22Rv1 (cell line): Measurements from ENCODE around the gene NFIX.

Experiments used
- H3K27ac ChIP-seq: fragments of 450-650 bp; 2 replicates; pipeline ENCODE4 v1.5.1; 2017
- CTCF ChIP-seq: fragments of 450-650 bp; IDR thresholded peaks from 2 replicates; pipeline ENCODE4 v1.5.1; 2017; ENCODE audit warnings: mild to moderate bottlenecking
- ZFX ChIP-seq: fragments of 450-650 bp; IDR thresholded peaks from 2 replicates; pipeline ENCODE4 v1.6.1; 2017; ENCODE audit warnings: antibody characterized with exemption, borderline replicate concordance

Gene NFIX

DNA sequence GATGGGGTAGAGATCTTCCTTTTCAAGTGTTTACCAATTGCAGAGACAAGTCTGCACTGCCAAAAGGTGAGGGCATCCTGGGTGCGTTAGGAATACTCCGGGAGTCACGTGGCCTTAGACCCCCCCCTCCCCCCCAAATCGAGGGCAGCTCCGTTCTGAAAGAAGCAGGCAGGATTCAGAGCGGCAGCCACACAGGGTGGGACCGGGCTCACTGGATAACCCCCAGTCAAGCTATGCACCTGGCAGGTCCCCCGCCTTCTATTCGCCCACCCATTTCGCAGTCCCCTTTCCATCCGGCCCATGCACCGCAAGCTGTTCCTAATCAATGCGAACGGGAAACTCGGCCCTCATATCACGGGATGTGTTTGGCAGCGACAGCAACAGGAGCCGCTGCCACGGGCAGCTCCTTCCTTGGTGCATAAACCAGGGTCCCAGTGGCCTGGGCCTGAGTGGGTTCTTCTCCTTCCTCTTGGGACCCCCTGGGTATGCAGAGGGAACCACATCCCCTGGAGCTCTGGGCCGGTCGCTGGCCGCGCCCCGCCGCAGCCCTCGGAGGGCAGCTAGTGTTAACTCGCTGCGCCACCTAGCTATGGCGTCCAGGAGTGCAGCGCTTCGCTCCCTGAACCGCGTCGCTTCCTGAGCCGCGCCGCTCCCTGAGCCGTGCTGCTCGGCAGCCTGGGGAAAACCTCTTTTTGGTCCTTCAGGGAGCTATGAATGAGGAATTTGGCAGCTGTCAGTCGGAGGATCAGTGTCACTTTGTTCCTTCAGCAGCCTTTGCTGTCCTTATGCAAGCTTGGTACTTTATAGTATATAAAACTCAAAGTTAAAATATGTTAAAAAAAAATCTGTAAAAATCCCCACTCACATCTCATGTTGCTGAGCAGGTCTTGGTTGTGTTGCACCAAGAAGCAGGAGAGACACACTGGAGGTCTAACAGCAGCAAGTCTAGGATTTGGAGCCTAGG is 66.0 kb downstream of the NFIX start:
- TF ChIP-seq CTCF (peak; percentile 92), ZFX (no peak)
- peak overlapping the region; percentile 68 for H3K27ac ChIP-seq

DNA sequence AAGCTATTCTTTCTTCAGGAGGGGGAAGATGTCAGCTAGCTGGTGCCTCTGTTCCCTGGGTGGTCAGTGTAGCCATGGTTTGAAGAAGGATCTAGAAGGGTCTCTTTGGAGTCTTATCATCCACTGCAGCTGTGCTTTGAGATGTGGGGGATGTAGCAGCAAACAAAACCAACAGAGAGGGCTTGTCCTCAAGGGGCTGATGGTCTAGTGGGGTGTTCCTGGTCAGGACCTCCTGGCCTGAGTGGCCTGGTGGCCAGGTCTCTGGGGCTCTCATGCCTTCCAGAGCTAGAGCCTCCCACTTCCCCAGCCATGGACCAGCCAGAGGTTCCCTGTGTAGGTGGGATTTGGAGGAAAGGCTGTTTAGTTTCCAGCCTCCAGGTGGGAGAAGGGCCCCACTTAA is 67.0 kb downstream of the NFIX start:
- TF ChIP-seq ZFX (no peak), CTCF (no peak)
- peak overlapping the region; percentile 68 for H3K27ac ChIP-seq

GRCh38 chr19:13063461-13064091 is 68.3 kb downstream of the NFIX start:
- H3K27ac ChIP-seq = peak overlapping the region; percentile 68
- no peak for TF ChIP-seq ZFX

GRCh38 chr19:13064092-13064489 is 68.8 kb downstream of the NFIX start:
- H3K27ac ChIP-seq = peak overlapping the region; percentile 68

DNA sequence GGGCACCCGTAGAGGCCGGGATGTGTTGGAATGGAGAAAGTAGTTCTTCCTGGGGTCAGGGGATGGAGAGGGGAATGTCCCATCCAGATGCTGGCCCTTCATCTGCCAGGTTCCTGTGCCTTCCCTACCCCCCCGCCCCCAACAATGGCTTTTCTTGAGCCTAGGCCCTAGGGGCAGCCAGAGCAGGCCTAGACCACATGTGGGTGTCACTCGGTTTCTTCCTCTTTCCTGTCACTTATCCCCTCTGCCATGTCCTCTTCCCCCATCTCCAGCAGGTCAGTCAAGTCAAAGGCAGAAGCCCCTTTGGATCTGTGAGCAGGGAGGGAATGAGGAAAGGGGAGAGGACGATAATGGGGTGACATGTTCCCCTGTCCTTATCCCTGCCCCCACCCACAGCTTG is 71.0 kb downstream of the NFIX start:
- TF ChIP-seq CTCF (no peak), ZFX (no peak)
- peak overlapping the region; percentile 68; the same call in 1 of the 2 replicates for H3K27ac ChIP-seq

More at GRCh38 chr19:13064092-13064489, 68.8 kb downstream of the NFIX start:
- TF ChIP-seq CTCF = no peak

DNA sequence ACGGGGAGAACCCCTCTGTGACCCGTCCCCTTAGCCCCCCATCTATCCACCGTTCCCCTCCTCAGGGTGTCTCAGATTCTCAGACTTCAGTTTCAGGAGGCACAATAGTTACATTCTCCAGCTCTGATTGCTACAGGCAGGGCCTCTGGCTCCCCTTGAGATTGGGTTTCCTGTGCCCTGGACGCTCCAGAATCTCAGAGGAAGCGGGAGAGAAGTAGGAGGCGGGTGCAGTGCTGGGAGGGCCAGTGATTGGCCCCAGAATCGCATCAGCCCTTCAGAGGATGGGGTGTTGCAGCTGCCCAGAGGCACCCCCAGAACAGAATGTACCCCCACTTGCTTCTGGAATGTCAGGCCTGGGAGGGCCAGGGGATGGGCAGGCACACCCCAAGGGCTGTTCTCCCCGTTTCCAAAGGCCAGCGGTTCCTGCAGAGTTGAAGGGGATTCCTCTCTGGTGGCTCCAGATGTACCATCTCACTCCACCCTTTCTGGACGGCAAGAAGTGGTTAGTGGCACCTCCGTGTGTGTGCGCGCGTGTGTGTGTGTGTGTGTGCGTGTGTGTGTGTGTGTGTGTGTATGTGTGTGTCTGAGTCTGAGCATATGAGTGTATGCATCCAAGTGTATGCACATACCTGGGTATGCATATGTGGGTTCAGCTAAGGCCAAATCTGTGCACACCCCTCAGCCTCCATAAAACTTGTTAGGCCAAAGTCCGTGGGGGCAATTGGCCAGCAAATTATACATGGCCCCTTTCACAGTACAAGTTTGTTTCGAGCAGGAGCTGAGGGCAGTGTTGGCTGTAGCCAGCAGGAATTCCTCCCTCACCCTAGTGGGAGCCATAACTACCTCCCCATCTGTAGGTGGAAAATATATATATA is 71.9 kb downstream of the NFIX start:
- TF ChIP-seq CTCF (no peak), ZFX (no peak)

More for the DNA sequence above, 71.9 kb downstream of the NFIX start:
- H3K27ac ChIP-seq = peak overlapping the region; percentile 17; the same call in 1 of the 2 replicates
